SK-N-SH treated with all-trans-retinoic acid at 6 μM for 48 hours (cell line): ENCODE results near the gene AMN.

ENCODE experiments used
- ATAC-seq: fragments of 200-7000 bp; cut with Tn5 transposase; 3 replicates; pipeline ENCODE4 v1.9.1; 2020; ENCODE audit warnings: mild to moderate bottlenecking, moderate library complexity
- ARNTL ChIP-seq: fragments of 450-650 bp; formaldehyde crosslinking; IDR thresholded peaks from 2 replicates; pipeline ENCODE4 v1.5.0; 2020; ENCODE audit warnings: low read depth, mild to moderate bottlenecking, moderate library complexity, borderline replicate concordance
- BACH2 ChIP-seq: fragments of 250-450 bp; sonication (Bioruptor Pico); IDR thresholded peaks from 2 replicates; pipeline ENCODE4 v1.9.0; 2021; ENCODE audit warnings: mild to moderate bottlenecking, borderline replicate concordance
- CSDC2 ChIP-seq: fragments of 250-450 bp; sonication (Bioruptor Pico); IDR thresholded peaks from 2 replicates; pipeline ENCODE4 v1.5.0; 2020; ENCODE audit warnings: mild to moderate bottlenecking, moderate library complexity
- ESRRG ChIP-seq: fragments of 250-450 bp; sonication (Bioruptor Pico); IDR thresholded peaks from 2 replicates; pipeline ENCODE4 v1.6.1; 2021; ENCODE audit warnings: mild to moderate bottlenecking
- GLIS3 ChIP-seq: fragments of 250-450 bp; sonication (Bioruptor Pico); IDR thresholded peaks from 2 replicates; pipeline ENCODE4 v1.5.0; 2020; ENCODE audit warnings: mild to moderate bottlenecking, moderate library complexity
- ISL1 ChIP-seq: fragments of 250-450 bp; sonication (Bioruptor Pico); IDR thresholded peaks from 2 replicates; pipeline ENCODE4 v2.1.2; 2022; ENCODE audit warnings: mild to moderate bottlenecking, moderate library complexity
- OSR1 ChIP-seq: fragments of 250-450 bp; sonication (Bioruptor Pico); IDR thresholded peaks from 2 replicates; pipeline ENCODE4 v1.8.0; 2022; ENCODE audit warnings: moderate library complexity, mild to moderate bottlenecking, inconsistent platforms
- PPARA ChIP-seq: fragments of 250-450 bp; sonication (Bioruptor Pico); IDR thresholded peaks from 2 replicates; pipeline ENCODE4 v1.5.0; 2020; ENCODE audit warnings: mild to moderate bottlenecking, borderline replicate concordance
- RARB ChIP-seq: fragments of 250-450 bp; sonication (Bioruptor Pico); IDR thresholded peaks from 2 replicates; pipeline ENCODE4 v1.8.0; 2021; ENCODE audit warnings: mild to moderate bottlenecking, moderate library complexity
- SNAI2 ChIP-seq: fragments of 250-450 bp; sonication (Bioruptor Pico); IDR thresholded peaks from 2 replicates; pipeline ENCODE4 v1.5.0; 2020; ENCODE audit warnings: mild to moderate bottlenecking, moderate library complexity
- TCF4 ChIP-seq: fragments of 250-450 bp; sonication (Bioruptor Pico); IDR thresholded peaks from 2 replicates; pipeline ENCODE4 v1.8.0; 2021; ENCODE audit warnings: mild to moderate bottlenecking, moderate library complexity, borderline replicate concordance
- TOX ChIP-seq: fragments of 250-450 bp; sonication (Bioruptor Pico); IDR thresholded peaks from 2 replicates; pipeline ENCODE4 v1.8.0; 2021; ENCODE audit warnings: mild to moderate bottlenecking, moderate library complexity, borderline replicate concordance
- ZC3H10 ChIP-seq: fragments of 250-450 bp; sonication (Bioruptor Pico); IDR thresholded peaks from 2 replicates; pipeline ENCODE4 v1.5.1; 2021; ENCODE audit warnings: mild to moderate bottlenecking, moderate library complexity
- ZFP3 ChIP-seq: fragments of 250-450 bp; sonication (Bioruptor Pico); IDR thresholded peaks from 2 replicates; pipeline ENCODE4 v1.5.0; 2020; ENCODE audit warnings: mild to moderate bottlenecking, moderate library complexity
- ZFP30 ChIP-seq: fragments of 450-650 bp; formaldehyde crosslinking; IDR thresholded peaks from 2 replicates; pipeline ENCODE4 v1.5.0; 2022; ENCODE audit warnings: mild to moderate bottlenecking, moderate library complexity
- ZNF565 ChIP-seq: fragments of 450-650 bp; formaldehyde crosslinking; conservative IDR thresholded peaks from 2 replicates; pipeline ENCODE4 v1.5.0; 2020; ENCODE audit warnings: low read depth, mild to moderate bottlenecking, moderate library complexity
- ZNF8 ChIP-seq: fragments of 450-650 bp; formaldehyde crosslinking; IDR thresholded peaks from 2 replicates; pipeline ENCODE4 v1.5.0; 2020; ENCODE audit warnings: mild to moderate bottlenecking, moderate library complexity
- TF ChIP-seq, protein P1 (sequence below): fragments of 250-450 bp; sonication (Bioruptor Pico); IDR thresholded peaks from 2 replicates; pipeline ENCODE4 v1.5.1; 2021; ENCODE audit warnings: mild to moderate bottlenecking, moderate library complexity
- TF ChIP-seq, protein P2 (sequence below): fragments of 250-450 bp; sonication (Bioruptor Pico); IDR thresholded peaks from 2 replicates; pipeline ENCODE4 v1.8.0; 2020; ENCODE audit warnings: mild to moderate bottlenecking, moderate library complexity, borderline replicate concordance
- TF ChIP-seq, protein P3 (sequence below): fragments of 250-450 bp; sonication (Bioruptor Pico); IDR thresholded peaks from 2 replicates; pipeline ENCODE4 v1.5.0; 2020; ENCODE audit warnings: mild to moderate bottlenecking, moderate library complexity

AMN gene

DNA sequence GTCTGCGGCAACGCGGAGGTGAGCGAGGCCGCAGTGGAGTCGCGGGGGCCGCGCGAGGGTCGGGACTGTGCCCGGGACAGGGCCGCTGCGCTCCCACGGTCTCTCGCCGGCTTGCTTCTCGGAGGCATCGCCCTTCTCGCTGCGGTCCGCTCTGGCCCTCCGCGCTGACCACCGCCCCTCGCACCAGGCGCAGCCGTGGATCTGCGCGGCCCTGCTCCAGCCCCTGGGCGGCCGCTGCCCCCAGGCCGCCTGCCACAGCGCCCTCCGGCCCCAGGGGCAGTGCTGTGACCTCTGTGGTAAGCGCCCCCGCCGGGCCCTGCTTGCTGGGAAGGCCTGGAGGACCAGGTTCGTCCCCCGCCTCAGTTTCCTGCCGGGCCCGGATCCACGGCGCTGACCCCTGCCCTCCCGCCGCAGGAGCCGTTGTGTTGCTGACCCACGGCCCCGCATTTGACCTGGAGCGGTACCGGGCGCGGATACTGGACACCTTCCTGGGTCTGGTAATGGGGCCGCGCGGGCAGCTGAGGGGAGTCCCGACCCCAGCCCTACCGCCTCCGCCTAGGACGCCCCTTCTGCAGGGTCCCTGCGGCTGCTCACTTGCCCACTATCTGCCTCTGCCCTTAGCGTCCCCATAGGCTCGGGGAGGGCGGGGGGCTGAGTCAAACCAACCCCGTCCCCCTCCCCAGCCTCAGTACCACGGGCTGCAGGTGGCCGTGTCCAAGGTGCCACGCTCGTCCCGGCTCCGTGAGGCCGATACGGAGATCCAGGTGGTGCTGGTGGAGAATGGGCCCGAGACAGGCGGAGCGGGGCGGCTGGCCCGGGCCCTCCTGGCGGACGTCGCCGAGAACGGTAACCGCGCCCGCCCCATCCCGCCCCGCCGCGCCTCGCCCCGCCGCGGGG lies 7.0 kb downstream of the AMN start:
- TF ChIP-seq OSR1 (CRISPR knock-in tag) (no peak), PPARA (CRISPR knock-in tag) (no peak), ZNF565 (no peak), GLIS3 (CRISPR knock-in tag) (no peak), TOX (no peak), ZNF8 (CRISPR knock-in tag) (no peak), CSDC2 (no peak), ISL1 (CRISPR knock-in tag) (no peak), ZFP30 (CRISPR knock-in tag) (no peak), ZC3H10 (CRISPR knock-in tag) (no peak), TCF4 (CRISPR knock-in tag) (no peak), ZFP3 (CRISPR knock-in tag) (no peak), BACH2 (CRISPR knock-in tag) (no peak), ESRRG (CRISPR knock-in tag) (no peak), SNAI2 (no peak)
- TF ChIP-seq, protein P1, sequence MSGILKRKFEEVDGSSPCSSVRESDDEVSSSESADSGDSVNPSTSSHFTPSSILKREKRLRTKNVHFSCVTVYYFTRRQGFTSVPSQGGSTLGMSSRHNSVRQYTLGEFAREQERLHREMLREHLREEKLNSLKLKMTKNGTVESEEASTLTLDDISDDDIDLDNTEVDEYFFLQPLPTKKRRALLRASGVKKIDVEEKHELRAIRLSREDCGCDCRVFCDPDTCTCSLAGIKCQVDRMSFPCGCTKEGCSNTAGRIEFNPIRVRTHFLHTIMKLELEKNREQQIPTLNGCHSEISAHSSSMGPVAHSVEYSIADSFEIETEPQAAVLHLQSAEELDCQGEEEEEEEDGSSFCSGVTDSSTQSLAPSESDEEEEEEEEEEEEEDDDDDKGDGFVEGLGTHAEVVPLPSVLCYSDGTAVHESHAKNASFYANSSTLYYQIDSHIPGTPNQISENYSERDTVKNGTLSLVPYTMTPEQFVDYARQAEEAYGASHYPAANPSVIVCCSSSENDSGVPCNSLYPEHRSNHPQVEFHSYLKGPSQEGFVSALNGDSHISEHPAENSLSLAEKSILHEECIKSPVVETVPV, result no peak
- TF ChIP-seq, protein P2, sequence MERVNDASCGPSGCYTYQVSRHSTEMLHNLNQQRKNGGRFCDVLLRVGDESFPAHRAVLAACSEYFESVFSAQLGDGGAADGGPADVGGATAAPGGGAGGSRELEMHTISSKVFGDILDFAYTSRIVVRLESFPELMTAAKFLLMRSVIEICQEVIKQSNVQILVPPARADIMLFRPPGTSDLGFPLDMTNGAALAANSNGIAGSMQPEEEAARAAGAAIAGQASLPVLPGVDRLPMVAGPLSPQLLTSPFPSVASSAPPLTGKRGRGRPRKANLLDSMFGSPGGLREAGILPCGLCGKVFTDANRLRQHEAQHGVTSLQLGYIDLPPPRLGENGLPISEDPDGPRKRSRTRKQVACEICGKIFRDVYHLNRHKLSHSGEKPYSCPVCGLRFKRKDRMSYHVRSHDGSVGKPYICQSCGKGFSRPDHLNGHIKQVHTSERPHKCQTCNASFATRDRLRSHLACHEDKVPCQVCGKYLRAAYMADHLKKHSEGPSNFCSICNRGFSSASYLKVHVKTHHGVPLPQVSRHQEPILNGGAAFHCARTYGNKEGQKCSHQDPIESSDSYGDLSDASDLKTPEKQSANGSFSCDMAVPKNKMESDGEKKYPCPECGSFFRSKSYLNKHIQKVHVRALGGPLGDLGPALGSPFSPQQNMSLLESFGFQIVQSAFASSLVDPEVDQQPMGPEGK (CRISPR knock-in tag), result no peak
- TF ChIP-seq, protein P3, sequence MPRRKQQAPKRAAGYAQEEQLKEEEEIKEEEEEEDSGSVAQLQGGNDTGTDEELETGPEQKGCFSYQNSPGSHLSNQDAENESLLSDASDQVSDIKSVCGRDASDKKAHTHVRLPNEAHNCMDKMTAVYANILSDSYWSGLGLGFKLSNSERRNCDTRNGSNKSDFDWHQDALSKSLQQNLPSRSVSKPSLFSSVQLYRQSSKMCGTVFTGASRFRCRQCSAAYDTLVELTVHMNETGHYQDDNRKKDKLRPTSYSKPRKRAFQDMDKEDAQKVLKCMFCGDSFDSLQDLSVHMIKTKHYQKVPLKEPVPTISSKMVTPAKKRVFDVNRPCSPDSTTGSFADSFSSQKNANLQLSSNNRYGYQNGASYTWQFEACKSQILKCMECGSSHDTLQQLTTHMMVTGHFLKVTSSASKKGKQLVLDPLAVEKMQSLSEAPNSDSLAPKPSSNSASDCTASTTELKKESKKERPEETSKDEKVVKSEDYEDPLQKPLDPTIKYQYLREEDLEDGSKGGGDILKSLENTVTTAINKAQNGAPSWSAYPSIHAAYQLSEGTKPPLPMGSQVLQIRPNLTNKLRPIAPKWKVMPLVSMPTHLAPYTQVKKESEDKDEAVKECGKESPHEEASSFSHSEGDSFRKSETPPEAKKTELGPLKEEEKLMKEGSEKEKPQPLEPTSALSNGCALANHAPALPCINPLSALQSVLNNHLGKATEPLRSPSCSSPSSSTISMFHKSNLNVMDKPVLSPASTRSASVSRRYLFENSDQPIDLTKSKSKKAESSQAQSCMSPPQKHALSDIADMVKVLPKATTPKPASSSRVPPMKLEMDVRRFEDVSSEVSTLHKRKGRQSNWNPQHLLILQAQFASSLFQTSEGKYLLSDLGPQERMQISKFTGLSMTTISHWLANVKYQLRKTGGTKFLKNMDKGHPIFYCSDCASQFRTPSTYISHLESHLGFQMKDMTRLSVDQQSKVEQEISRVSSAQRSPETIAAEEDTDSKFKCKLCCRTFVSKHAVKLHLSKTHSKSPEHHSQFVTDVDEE (CRISPR knock-in tag), result no peak

DNA sequence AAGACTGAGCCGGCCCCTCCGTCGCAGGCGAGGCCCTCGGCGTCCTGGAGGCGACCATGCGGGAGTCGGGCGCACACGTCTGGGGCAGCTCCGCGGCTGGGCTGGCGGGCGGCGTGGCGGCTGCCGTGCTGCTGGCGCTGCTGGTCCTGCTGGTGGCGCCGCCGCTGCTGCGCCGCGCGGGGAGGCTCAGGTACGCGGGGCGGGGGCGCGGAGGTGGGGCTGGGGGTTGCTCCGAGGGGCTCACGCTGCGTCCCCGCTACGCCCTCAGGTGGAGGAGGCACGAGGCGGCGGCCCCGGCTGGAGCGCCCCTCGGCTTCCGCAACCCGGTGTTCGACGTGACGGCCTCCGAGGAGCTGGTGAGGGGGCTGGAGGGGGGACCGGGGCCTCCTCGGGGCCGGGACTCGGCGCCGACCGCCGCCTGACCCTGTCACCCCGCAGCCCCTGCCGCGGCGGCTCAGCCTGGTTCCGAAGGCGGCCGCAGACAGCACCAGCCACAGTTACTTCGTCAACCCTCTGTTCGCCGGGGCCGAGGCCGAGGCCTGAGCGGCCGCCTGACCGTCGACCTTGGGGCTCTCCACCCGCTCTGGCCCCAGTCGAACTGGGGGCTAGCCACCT lies 7.8 kb downstream of the AMN start:
- peak; percentile 23 for ATAC-seq
- TF ChIP-seq, protein P2 (CRISPR knock-in tag), result no peak
- TF ChIP-seq ARNTL (CRISPR knock-in tag), result no peak
- no peak for TF ChIP-seq TOX
- no peak for TF ChIP-seq GLIS3 (CRISPR knock-in tag)
- no peak for TF ChIP-seq TCF4 (CRISPR knock-in tag)
- TF ChIP-seq RARB (CRISPR knock-in tag), result no peak
- TF ChIP-seq ZFP3 (CRISPR knock-in tag), result no peak
- TF ChIP-seq ZNF565, result no peak
- no peak for TF ChIP-seq ESRRG (CRISPR knock-in tag)

More for the DNA sequence above, 7.0 kb downstream of the AMN start:
- ATAC-seq, result peak; percentile 15

DNA sequence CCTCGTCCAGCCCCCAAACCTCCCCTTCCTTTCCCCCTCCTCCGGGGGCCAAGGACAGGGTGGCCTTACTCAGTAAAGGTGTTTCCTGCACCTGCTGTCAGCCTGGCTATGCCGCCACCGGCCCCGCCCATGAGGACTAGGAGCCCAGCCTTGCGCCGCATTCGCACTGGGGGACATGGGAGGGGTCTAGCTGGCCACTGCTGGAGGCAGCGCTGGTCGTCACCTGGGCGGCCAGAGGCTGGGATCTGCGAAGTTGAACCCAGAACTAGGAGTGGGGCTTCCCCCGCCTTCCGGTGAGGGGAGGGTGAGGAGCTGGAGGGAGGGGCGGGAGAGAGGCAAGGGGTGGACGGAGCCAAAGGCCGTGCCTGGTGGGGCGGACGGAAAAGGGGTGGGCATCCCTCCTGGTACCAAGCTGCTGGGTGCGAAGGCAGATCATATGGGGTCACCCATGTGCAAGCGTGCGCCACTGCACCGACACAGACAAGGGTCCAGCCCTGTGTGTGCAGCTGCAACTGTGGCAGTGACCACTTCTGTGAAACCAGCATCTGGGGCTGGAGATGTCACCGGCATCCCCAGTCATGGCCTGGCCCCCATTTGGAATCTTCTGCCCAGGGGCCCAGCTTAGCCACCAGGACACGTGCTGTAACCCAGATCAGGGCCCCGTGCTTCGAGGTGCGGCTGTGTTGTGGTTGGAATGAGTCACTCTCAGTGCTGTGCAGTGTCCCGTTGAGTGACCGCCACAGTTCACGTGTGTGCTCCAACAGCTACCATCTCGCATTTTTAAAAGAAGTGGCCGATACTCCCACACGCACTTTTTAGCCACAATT lies 8.5 kb downstream of the AMN start:
- ATAC-seq, result peak; percentile 21
- TF ChIP-seq ZNF8 (CRISPR knock-in tag), result no peak
- no peak for TF ChIP-seq RARB (CRISPR knock-in tag)
- TF ChIP-seq PPARA (CRISPR knock-in tag), result no peak
- TF ChIP-seq, protein P2 (CRISPR knock-in tag), result no peak
- no peak for TF ChIP-seq ESRRG (CRISPR knock-in tag)
- TF ChIP-seq ZFP3 (CRISPR knock-in tag), result no peak
- no peak for TF ChIP-seq ZFP30 (CRISPR knock-in tag)
- TF ChIP-seq TOX, result no peak
- no peak for TF ChIP-seq OSR1 (CRISPR knock-in tag)
- TF ChIP-seq ISL1 (CRISPR knock-in tag), result no peak
- no peak for TF ChIP-seq ZC3H10 (CRISPR knock-in tag)
- no peak for TF ChIP-seq ZNF565
